Activated naive CD4-positive, alpha-beta T cell treated with anti-CD3 and anti-CD28 coated beads, Interleukin-2, amount 50 U/mL, for 16 hours (primary cell): Measurements from ENCODE around the gene EEF1G.
A peak's percentile ranks its signal among the peaks of the same experiment; 100 is the strongest.
"Not testable (repeated sequence)": the region's sequence is repeated elsewhere in the genome, so short reads cannot be mapped to it uniquely, and the experiment has no call there.

Experiments used
- DNase-seq: peaks from one replicate; pipeline ENCODE4 v3.0.0-alpha.2; 2020

Gene EEF1G

DNA sequence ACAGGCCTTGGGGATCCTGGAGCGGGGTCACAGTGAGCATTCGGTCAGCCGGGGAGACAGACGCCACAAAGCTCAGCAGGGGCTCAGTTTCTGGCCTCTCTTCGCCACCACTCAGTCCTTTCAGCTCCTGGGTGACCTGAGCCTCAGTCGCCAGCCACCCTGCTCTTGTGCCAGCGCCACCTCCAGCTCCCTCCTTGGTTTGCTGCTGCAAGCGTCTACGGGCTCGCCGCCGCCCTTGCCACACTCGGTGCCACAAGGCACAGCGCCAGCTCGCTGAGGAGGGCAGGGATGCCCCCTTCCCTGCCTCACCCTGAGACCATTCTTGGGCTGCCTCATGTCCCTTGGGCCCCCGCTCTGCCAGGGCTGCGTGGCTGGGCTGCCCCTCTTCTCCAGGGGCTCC, 1.5 kb upstream of the EEF1G start:
- no peak for DNase-seq

DNA sequence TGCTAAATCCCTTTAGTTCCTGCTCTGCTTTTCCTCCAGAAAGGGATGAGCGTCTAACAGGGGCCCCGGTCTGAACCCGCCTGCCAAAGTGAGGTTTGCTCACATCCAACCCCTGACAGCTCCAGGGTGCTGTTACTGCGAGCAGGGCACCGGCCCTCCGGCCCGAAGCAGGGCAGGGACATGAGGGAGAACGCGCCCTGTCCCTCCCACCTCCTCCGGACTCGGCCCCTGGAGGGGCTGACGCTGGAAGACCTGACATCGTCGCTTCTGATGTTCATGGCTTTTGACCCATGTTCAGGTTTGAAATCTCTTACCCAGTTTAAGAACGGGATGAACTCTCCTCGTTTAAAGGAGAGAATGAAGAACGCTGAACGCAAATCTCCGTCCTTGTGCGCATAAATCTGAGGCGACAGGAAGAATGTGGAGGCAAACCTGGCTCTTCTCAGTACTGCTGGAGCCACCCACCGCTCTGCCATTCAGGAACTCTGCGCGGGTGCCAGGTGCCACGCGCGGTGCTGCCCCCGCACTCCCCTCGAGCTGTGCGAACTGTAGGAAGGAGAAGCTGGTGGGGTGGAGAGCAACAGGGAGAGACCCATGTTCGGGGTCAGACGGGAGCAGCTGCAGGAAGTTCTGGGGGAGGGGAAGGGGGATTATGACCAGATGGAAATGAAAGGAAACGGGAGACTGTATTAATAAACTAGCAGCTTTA, 826 bp upstream of the EEF1G start:
- no peak for DNase-seq

DNA sequence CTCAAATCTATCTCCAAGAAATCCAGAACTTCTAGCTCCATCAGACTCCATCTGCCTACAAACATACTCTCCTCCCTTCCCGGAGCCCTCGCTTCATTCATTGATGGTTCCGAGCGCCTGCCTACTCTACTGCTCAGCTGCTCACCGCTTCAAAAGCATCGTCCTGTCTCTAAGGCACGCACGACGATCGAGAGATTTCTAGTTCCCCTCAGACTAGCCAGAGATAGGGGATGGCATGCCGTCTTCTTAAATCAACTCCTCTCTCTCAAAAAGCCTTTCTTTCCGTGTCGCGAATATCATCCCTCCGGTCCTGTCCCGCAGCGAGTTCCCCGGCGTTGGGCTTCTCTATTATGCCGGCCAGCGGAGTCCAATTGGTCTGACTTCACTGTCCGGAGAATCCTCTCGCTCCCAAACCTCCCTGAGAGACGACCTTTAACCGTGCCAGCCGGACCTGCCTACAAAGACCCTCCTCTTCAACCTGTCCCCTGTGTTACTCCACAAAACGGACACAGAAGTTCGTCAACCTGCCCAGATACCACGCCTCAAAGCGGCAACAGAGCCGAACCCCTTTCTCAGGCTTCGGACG, 592 bp downstream of the EEF1G start:
- DNase-seq, result peak; percentile 27

DNA sequence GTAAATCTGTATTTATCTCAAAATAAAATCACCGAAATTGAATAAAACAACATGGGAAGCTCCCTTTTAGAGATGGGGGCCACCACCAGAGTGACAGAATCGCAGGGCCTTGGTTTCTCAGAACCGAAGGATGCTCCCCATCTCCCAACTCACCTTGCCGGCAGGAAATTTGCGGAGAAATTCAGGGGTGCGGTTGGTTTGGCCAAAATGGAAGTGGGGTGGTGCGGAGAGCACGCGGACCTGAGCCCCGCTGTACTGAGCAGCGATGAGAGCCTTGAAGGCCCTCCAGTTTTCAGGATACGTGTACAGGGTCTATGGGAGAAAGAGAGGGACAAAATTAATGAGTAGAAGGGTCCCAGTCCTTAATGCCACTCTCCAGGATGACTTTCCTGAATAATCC, 1.3 kb downstream of the EEF1G start:
- no peak for DNase-seq

- DNase-seq, result not testable (repeated sequence)
Measured at GRCh38 chr11:62571493-62571892, 2.2 kb downstream of the EEF1G start.

- DNase-seq, result not testable (repeated sequence)
Measured at GRCh38 chr11:62570903-62571302, 2.8 kb downstream of the EEF1G start.

GRCh38 chr11:62569611-62570010, 4.1 kb downstream of the EEF1G start:
- DNase-seq, result no peak

DNA sequence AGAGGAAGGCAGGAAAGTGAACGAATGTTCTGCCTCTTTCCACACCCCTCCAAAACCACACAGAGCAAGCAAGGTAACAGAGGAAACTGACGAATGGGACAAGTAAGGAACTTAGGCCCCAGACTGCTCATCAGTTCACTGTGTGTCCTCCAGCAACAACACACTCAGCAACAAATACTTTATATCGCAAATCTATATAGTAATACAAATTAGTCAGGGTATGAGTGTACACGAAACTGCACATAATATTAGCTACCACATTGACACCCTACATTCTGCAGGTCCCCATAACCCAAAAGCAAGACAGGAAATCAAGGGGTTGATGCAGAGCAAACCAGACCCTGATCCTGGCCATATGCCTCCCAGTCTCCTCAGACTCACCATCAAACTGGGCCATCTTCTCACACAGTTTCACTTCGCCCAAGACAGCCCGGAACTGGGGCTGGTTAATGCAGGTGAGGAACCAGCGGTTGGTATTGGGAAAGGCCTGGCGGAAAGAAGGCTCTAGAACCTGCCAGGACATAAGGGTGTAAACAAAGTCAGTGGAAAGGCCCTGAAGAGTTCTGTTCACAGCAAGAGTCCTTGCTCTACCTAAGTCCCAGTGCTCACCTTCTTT, 6.6 kb downstream of the EEF1G start:
- DNase-seq, result no peak

DNA sequence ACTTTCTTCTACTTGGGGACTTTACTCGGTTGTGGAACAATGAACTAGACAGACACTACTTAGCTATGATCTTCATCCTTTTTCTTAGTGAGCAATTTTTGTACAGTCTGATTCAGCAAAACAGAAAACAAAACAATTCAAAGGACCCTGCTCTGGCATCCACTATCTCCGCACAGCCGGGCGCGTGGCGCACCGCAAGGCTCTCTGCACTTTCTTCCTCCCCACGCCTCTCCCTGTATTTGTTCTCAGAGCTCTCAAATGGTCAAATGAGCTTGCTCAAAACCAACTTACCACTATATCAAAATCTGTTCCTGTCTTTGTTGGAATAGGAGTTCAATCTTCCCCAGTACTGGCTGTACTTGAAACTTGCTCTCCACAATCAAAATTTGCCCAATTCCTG, 7.4 kb downstream of the EEF1G start:
- DNase-seq, result no peak

DNA sequence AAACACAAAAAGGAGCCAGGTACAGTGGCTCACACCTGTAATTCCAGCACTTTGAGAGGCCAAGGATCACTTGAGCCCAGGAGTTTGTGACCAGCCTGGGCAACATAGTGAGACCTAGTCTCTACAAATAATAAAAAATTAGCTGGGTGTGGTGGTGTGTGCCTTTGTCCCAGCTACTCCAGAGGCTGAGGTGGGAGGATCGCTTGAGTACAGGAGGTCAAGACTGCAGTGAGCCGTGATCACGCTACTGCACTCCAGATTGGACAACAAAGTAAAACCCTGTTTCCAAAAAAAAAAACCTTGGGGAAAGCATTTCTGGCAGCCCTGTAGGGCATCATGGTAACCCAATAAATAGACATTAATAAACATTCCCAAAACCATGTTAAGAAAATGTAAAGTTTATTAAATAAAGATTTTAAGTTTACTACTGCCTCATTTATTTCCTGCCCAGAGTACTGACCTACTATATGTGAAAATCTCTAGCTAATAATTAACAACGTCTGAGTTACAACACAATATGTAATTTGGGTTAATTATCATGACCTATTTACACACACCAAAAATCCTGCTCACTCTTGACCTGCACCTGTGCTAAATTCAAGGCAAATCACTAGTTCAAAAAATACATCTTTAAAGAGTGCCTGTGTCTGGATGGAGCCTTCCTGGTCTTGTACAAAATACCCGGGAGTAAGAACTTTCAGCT, 8.4 kb downstream of the EEF1G start:
- DNase-seq, result no peak

GRCh38 chr11:62561677-62562230, 11.9 kb downstream of the EEF1G start:
- DNase-seq, result not testable (repeated sequence)

GRCh38 chr11:62560566-62561103, 13.1 kb downstream of the EEF1G start:
- peak; percentile 75 for DNase-seq

DNA sequence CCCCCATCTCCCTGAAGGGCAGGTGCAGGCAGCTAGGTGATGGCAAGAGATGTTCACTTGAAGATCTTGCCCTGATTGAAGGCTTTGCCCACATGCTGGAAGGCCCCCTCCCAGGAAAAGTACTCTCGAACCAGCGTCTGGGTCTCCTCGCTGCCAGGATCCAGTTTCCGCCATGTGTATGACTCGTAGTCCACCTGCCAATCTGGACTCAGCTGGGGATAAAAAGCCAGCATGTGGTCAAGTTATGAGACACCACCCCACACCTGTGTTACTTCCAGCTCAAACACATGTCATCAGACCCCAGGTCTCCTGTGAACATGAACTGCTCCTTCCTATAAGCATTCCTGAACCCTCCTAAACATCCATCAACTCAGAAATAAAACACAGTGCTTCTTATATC, 14.1 kb downstream of the EEF1G start:
- DNase-seq, result not testable (repeated sequence)

GRCh38 chr11:62559204-62559603, 14.5 kb downstream of the EEF1G start:
- DNase-seq, result no peak

DNA sequence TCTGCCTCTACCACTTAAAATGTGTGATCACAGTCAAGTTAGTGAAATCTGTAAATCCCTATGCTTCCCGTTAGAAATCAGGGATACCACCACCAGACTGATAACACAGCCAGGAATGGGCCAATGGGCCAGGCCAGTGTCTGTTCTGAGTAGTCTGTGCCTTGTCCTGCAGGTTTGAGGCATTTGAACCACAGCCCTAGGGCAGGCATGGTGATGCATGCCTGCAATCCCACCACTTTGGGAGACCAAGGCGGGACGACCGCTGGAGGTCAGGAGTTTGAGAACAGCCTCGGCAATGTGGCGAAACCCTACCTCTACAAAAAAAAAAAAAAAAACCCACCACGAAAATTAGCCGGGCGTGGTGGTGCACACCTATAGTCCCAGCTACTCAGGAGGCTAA, 15.0 kb downstream of the EEF1G start:
- no peak for DNase-seq

GRCh38 chr11:62556875-62557631, 16.6 kb downstream of the EEF1G start:
- no peak for DNase-seq

DNA sequence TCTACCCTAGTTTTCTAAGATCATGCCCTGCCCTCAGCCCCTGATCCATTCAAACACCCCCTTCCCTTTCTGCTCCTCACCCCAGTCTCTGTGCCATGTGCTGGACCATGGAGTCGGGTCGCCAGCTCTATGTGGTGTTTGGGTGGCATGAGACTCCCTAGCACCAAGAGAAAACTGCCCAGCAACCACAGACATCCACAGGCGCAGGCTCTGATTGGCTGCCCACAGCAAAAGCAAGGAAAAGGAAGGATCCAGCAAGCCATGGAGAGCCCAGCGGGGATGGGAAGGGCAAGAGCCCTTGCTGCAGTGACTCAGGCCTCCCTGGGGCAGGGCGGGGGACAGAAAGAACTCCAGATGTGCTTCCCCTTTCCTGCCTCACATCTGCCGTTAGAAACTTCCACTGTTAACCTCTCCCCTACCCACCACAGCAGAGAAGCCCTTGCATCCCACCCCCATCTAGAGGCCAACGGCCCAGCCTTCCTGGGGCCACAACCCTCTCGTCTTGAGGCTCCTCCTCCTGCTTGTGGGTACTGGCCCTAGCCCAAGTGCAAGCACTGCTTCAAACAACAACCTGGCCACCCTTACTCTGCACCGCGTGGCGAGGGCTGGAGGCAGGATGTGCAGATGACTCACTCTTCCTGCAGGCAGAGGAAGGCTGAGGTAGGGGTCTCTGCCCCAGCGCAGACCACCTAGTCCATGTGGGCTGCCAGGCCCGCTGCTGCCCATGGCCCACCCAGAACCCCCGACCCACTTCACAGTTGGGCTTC, 17.4 kb downstream of the EEF1G start:
- DNase-seq, result peak; percentile 51

GRCh38 chr11:62555464-62556107, 18.1 kb downstream of the EEF1G start:
- DNase-seq, result no peak

- no peak for DNase-seq
Measured at GRCh38 chr11:62554387-62555167, 19.1 kb downstream of the EEF1G start.

DNA sequence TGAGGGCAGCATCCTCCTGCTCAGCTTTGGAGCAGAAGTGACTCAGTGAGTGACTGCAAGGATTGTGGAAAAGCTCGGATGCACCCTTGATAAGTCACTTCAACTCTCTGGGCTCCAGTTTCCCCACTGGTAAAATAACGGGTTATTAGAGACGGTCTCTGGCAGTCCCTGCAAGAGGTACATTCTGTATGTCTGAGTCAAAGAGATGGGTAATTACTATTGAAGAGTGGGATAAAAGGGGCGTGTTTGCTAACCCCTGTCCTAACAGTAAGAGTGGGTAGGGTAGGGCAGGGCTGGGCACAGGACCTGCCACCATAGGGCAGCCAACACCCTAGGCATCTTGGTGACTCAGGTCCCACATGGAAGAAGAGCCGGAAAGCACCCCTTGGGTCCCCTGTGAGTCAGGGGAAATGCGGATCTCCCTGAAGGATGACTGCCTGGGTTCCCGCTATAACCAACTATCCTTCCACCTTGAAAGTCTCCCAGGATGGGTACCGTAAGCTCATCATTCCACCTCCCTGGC, 19.8 kb downstream of the EEF1G start:
- no peak for DNase-seq
